ENCODE data around the gene PAN3.

The PAN3 gene

GRCh38 chr13:28173793-28174192 is 35.4 kb downstream of the PAN3 start:
- Histone ChIP-seq H3K9me3 (ENCODE audit: control insufficient read depth, insufficient read depth, low read length) (no peaks in the 10 kb centered on the region), H3K27ac (ENCODE audit: low read depth, low read length) (no peak overlapping the region), H3K27me3 (ENCODE audit: control insufficient read depth, insufficient read depth, low read length) (no peaks in the 10 kb centered on the region), H3K36me3 (ENCODE audit: control insufficient read depth, insufficient read depth, low read length) (peaks cover 39% of the 10 kb centered on the region), H3K4me1 (ENCODE audit: control insufficient read depth, insufficient read depth, low read length) (peaks cover 16% of the 10 kb centered on the region; the same call in 1 of the 2 replicates), H3K4me3 (ENCODE audit: low read depth, low read length) (no peak overlapping the region), H3K9ac (ENCODE audit: low read depth, low read length) (no peak overlapping the region)

- peaks cover 39% of the 10 kb centered on the region for H3K36me3 ChIP-seq (ENCODE audit: control insufficient read depth, insufficient read depth, low read length)
- H3K9me3 ChIP-seq (ENCODE audit: control insufficient read depth, insufficient read depth, low read length): no peaks in the 10 kb centered on the region
- no peak overlapping the region for H3K9ac ChIP-seq (ENCODE audit: low read depth, low read length)
- H3K27ac ChIP-seq (ENCODE audit: low read depth, low read length): no peak overlapping the region
- no peak overlapping the region for H3K4me3 ChIP-seq (ENCODE audit: low read depth, low read length)
- no peaks in the 10 kb centered on the region for H3K27me3 ChIP-seq (ENCODE audit: control insufficient read depth, insufficient read depth, low read length)
- H3K4me1 ChIP-seq (ENCODE audit: control insufficient read depth, insufficient read depth, low read length): peaks cover 12% of the 10 kb centered on the region; the same call in 1 of the 2 replicates
Measured at GRCh38 chr13:28177327-28177726, 39.0 kb downstream of the PAN3 start.

GRCh38 chr13:28177877-28178276 is 39.5 kb downstream of the PAN3 start:
- Histone ChIP-seq H3K27ac (ENCODE audit: low read depth, low read length) (no peak overlapping the region), H3K9ac (ENCODE audit: low read depth, low read length) (no peak overlapping the region), H3K9me3 (ENCODE audit: control insufficient read depth, insufficient read depth, low read length) (no peaks in the 10 kb centered on the region), H3K4me3 (ENCODE audit: low read depth, low read length) (no peak overlapping the region), H3K4me1 (ENCODE audit: control insufficient read depth, insufficient read depth, low read length) (peaks cover 8% of the 10 kb centered on the region; the same call in 1 of the 2 replicates), H3K27me3 (ENCODE audit: control insufficient read depth, insufficient read depth, low read length) (no peaks in the 10 kb centered on the region), H3K36me3 (ENCODE audit: control insufficient read depth, insufficient read depth, low read length) (peaks cover 39% of the 10 kb centered on the region)

- H3K4me1 ChIP-seq (ENCODE audit: control insufficient read depth, insufficient read depth, low read length): no peaks in the 10 kb centered on the region
- no peak overlapping the region for H3K4me3 ChIP-seq (ENCODE audit: low read depth, low read length)
- H3K27ac ChIP-seq (ENCODE audit: low read depth, low read length): no peak overlapping the region
- H3K36me3 ChIP-seq (ENCODE audit: control insufficient read depth, insufficient read depth, low read length): peaks cover 35% of the 10 kb centered on the region
- no peak overlapping the region for H3K9ac ChIP-seq (ENCODE audit: low read depth, low read length)
- H3K9me3 ChIP-seq (ENCODE audit: control insufficient read depth, insufficient read depth, low read length): no peaks in the 10 kb centered on the region
- H3K27me3 ChIP-seq (ENCODE audit: control insufficient read depth, insufficient read depth, low read length): no peaks in the 10 kb centered on the region
Measured at GRCh38 chr13:28179974-28180373, 41.6 kb downstream of the PAN3 start.

GRCh38 chr13:28181413-28181812 is 43.1 kb downstream of the PAN3 start:
- Histone ChIP-seq H3K9ac (ENCODE audit: low read depth, low read length) (no peak overlapping the region), H3K9me3 (ENCODE audit: control insufficient read depth, insufficient read depth, low read length) (no peaks in the 10 kb centered on the region), H3K27ac (ENCODE audit: low read depth, low read length) (no peak overlapping the region), H3K27me3 (ENCODE audit: control insufficient read depth, insufficient read depth, low read length) (no peaks in the 10 kb centered on the region), H3K36me3 (ENCODE audit: control insufficient read depth, insufficient read depth, low read length) (peaks cover 23% of the 10 kb centered on the region), H3K4me1 (ENCODE audit: control insufficient read depth, insufficient read depth, low read length) (no peaks in the 10 kb centered on the region), H3K4me3 (ENCODE audit: low read depth, low read length) (no peak overlapping the region)

- no peak overlapping the region for H3K4me3 ChIP-seq (ENCODE audit: low read depth, low read length)
- H3K27ac ChIP-seq (ENCODE audit: low read depth, low read length): no peak overlapping the region
- H3K27me3 ChIP-seq (ENCODE audit: control insufficient read depth, insufficient read depth, low read length): no peaks in the 10 kb centered on the region
- H3K9ac ChIP-seq (ENCODE audit: low read depth, low read length): no peak overlapping the region
- peaks cover 7% of the 10 kb centered on the region for H3K36me3 ChIP-seq (ENCODE audit: control insufficient read depth, insufficient read depth, low read length)
- H3K9me3 ChIP-seq (ENCODE audit: control insufficient read depth, insufficient read depth, low read length): no peaks in the 10 kb centered on the region
- H3K4me1 ChIP-seq (ENCODE audit: control insufficient read depth, insufficient read depth, low read length): no peaks in the 10 kb centered on the region
Measured at GRCh38 chr13:28185256-28185655, 46.9 kb downstream of the PAN3 start.

- Histone ChIP-seq H3K36me3 (ENCODE audit: control insufficient read depth, insufficient read depth, low read length) (peaks cover 31% of the 10 kb centered on the region), H3K27ac (ENCODE audit: low read depth, low read length) (no peak overlapping the region), H3K4me3 (ENCODE audit: low read depth, low read length) (no peak overlapping the region), H3K9me3 (ENCODE audit: control insufficient read depth, insufficient read depth, low read length) (no peaks in the 10 kb centered on the region), H3K9ac (ENCODE audit: low read depth, low read length) (no peak overlapping the region), H3K4me1 (ENCODE audit: control insufficient read depth, insufficient read depth, low read length) (no peaks in the 10 kb centered on the region), H3K27me3 (ENCODE audit: control insufficient read depth, insufficient read depth, low read length) (no peaks in the 10 kb centered on the region)
Measured at GRCh38 chr13:28199089-28199488, 60.7 kb downstream of the PAN3 start.

GRCh38 chr13:28204043-28204442 is 65.7 kb downstream of the PAN3 start:
- Histone ChIP-seq H3K9ac (ENCODE audit: low read depth, low read length) (no peak overlapping the region), H3K4me3 (ENCODE audit: low read depth, low read length) (no peak overlapping the region), H3K4me1 (ENCODE audit: control insufficient read depth, insufficient read depth, low read length) (peaks cover 4% of the 10 kb centered on the region; the same call in 1 of the 2 replicates), H3K36me3 (ENCODE audit: control insufficient read depth, insufficient read depth, low read length) (peaks cover 14% of the 10 kb centered on the region), H3K27ac (ENCODE audit: low read depth, low read length) (no peak overlapping the region), H3K27me3 (ENCODE audit: control insufficient read depth, insufficient read depth, low read length) (no peaks in the 10 kb centered on the region), H3K9me3 (ENCODE audit: control insufficient read depth, insufficient read depth, low read length) (no peaks in the 10 kb centered on the region)

- peaks cover 11% of the 10 kb centered on the region for H3K36me3 ChIP-seq (ENCODE audit: control insufficient read depth, insufficient read depth, low read length)
- H3K9me3 ChIP-seq (ENCODE audit: control insufficient read depth, insufficient read depth, low read length): no peaks in the 10 kb centered on the region
- no peaks in the 10 kb centered on the region for H3K27me3 ChIP-seq (ENCODE audit: control insufficient read depth, insufficient read depth, low read length)
- H3K27ac ChIP-seq (ENCODE audit: low read depth, low read length): no peak overlapping the region
- H3K9ac ChIP-seq (ENCODE audit: low read depth, low read length): no peak overlapping the region
- H3K4me3 ChIP-seq (ENCODE audit: low read depth, low read length): no peak overlapping the region
- H3K4me1 ChIP-seq (ENCODE audit: control insufficient read depth, insufficient read depth, low read length): peaks cover 4% of the 10 kb centered on the region; the same call in 1 of the 2 replicates
Measured at GRCh38 chr13:28204690-28205443, 66.5 kb downstream of the PAN3 start.

- Histone ChIP-seq H3K36me3 (ENCODE audit: control insufficient read depth, insufficient read depth, low read length) (peaks cover 35% of the 10 kb centered on the region), H3K9me3 (ENCODE audit: control insufficient read depth, insufficient read depth, low read length) (no peaks in the 10 kb centered on the region), H3K27ac (ENCODE audit: low read depth, low read length) (no peak overlapping the region), H3K27me3 (ENCODE audit: control insufficient read depth, insufficient read depth, low read length) (no peaks in the 10 kb centered on the region), H3K4me1 (ENCODE audit: control insufficient read depth, insufficient read depth, low read length) (no peaks in the 10 kb centered on the region), H3K9ac (ENCODE audit: low read depth, low read length) (no peak overlapping the region), H3K4me3 (ENCODE audit: low read depth, low read length) (no peak overlapping the region)
Measured at GRCh38 chr13:28218679-28219078, 80.3 kb downstream of the PAN3 start.

- Histone ChIP-seq H3K9me3 (ENCODE audit: control insufficient read depth, insufficient read depth, low read length) (no peaks in the 10 kb centered on the region), H3K9ac (ENCODE audit: low read depth, low read length) (no peak overlapping the region), H3K36me3 (ENCODE audit: control insufficient read depth, insufficient read depth, low read length) (peaks cover 29% of the 10 kb centered on the region), H3K4me3 (ENCODE audit: low read depth, low read length) (no peak overlapping the region), H3K4me1 (ENCODE audit: control insufficient read depth, insufficient read depth, low read length) (no peaks in the 10 kb centered on the region), H3K27me3 (ENCODE audit: control insufficient read depth, insufficient read depth, low read length) (no peaks in the 10 kb centered on the region), H3K27ac (ENCODE audit: low read depth, low read length) (no peak overlapping the region)
Measured at GRCh38 chr13:28219408-28220099, 81.2 kb downstream of the PAN3 start.
